Endothelial cell of umbilical vein (primary cell): Measurements from ENCODE around the gene PGA3. TPM values are rescaled to one million over a fixed set of nuclear protein-coding genes. Genes with fewer than 3 reads are reported as not detected.
"Not testable (repeated sequence)": the region's sequence is repeated elsewhere in the genome, so short reads cannot be mapped to it uniquely, and the experiment has no call there.

Experiments
- BruUV-seq: library from RNA; stranded (reverse); fragments of 400-500 nt; replicated peaks from 2 replicates; lab custom pipeline; 2021; lab: Mats Ljungman, UMichigan
- CTCF ChIA-PET: fragments of 300-600, 350-600 bp; sonication (Branson Sonifier 250); formaldehyde crosslinking; loops from one replicate; lab custom pipeline; 2021; ENCODE audit warnings: antibody characterized with exemption, inconsistent platforms; lab: Charles Lee
- POLR2A ChIA-PET: fragments of 300-600, 350-600 bp; sonication (Branson Sonifier 250); formaldehyde crosslinking; loops from one replicate; lab custom pipeline; 2021; ENCODE audit warnings: antibody characterized with exemption, inconsistent platforms; lab: Charles Lee
- DNase-seq: peaks from one replicate; pipeline ENCODE4 v3.0.0-alpha.2; 2011; ENCODE audit warnings: low read depth, low spot score
- FAIRE-seq: peaks from 2 replicates; lab custom pipeline; 2011; peaks lifted over from hg19 to GRCh38; lab: Jason Lieb, UNC
- H2AFZ ChIP-seq: 2 replicates; pipeline ENCODE4 v1.6.0; 2012; ENCODE audit warnings: low read depth, low read length, control low read depth, inconsistent platforms
- H3K27ac ChIP-seq: 2 replicates; pipeline ENCODE4 v1.5.1; 2011; ENCODE audit warnings: low read depth, mild to moderate bottlenecking, control low read depth, low read length, moderate library complexity; ENCODE audit not compliant: insufficient read depth
- H3K27me3 ChIP-seq, 2 experiments: 2 replicates each; pipeline versions ENCODE4 v1.6.0 to v1.6.1; 2011; ENCODE audit warnings: low read length in 2 of 2, mixed read lengths in 1 of 2; ENCODE audit not compliant: control insufficient read depth in 2 of 2, insufficient read depth in 2 of 2
- H3K36me3 ChIP-seq, 2 experiments: 2 replicates in 1 of 2; 3 replicates in 1 of 2; pipeline ENCODE4 v1.5.1; 2011; ENCODE audit warnings: low read length in 2 of 2, mild to moderate bottlenecking in 1 of 2, moderate library complexity in 1 of 2; ENCODE audit not compliant: control insufficient read depth in 2 of 2, insufficient read depth in 2 of 2; ENCODE audit errors: extremely low read depth in 1 of 2
- H3K4me1 ChIP-seq: 3 replicates; pipeline ENCODE4 v1.5.1; 2011; ENCODE audit warnings: mild to moderate bottlenecking, low read length; ENCODE audit not compliant: control insufficient read depth, insufficient read depth; ENCODE audit errors: extremely low read depth
- H3K4me2 ChIP-seq: 2 replicates; pipeline ENCODE4 v1.6.1; 2011; ENCODE audit warnings: low read length, control low read depth, mixed read lengths; ENCODE audit not compliant: insufficient read depth
- H3K4me3 ChIP-seq, 3 experiments: fragments of 200-600 bp in 1 of 3; sonication (generic), shearing (Covaris generic) in 1 of 3; replicated peaks in 1 of 3; 2 replicates each; pipeline ENCODE4 v1.5.1; 2011 to 2016; ENCODE audit warnings: control low read depth in 3 of 3, low read length in 3 of 3, mild to moderate bottlenecking in 2 of 3, inconsistent platforms in 1 of 3, low read depth in 1 of 3, moderate library complexity in 1 of 3; ENCODE audit not compliant: insufficient read depth in 1 of 3
- H3K79me2 ChIP-seq: 2 replicates; pipeline ENCODE4 v1.6.0; 2012; ENCODE audit warnings: low read length, inconsistent platforms; ENCODE audit not compliant: control insufficient read depth, insufficient read depth
- H3K9ac ChIP-seq: replicated peaks from 2 replicates; pipeline ENCODE3; 2011; ENCODE audit warnings: low read length, control low read depth; ENCODE audit not compliant: insufficient read depth; ENCODE audit errors: extremely low read depth
- H3K9me1 ChIP-seq: replicated peaks from 3 replicates; pipeline ENCODE4 v1.6.0; 2011; ENCODE audit warnings: mild to moderate bottlenecking, low read length; ENCODE audit not compliant: control insufficient read depth, insufficient read depth; ENCODE audit errors: extremely low read depth
- H3K9me3 ChIP-seq: replicated peaks from 2 replicates; pipeline ENCODE4 v1.5.1; 2012; ENCODE audit warnings: low read length, inconsistent platforms; ENCODE audit not compliant: control insufficient read depth, insufficient read depth
- H4K20me1 ChIP-seq: replicated peaks from 2 replicates; pipeline ENCODE3; 2011; ENCODE audit warnings: mild to moderate bottlenecking, low read length; ENCODE audit not compliant: control insufficient read depth, insufficient read depth; ENCODE audit errors: extremely low read depth
- dilution Hi-C: fragments of 300-500 bp; cut with MboI; formaldehyde crosslinking; loops from one replicate; pipeline ENCODE4 v1.15.0; 2019; ENCODE audit warnings: low sequenced_read_pairs; ENCODE audit not compliant: extremely low pct_ligation_motif_present
- intact Hi-C: fragments of 100-400 bp; cut with micrococcal nuclease; formaldehyde crosslinking; loops from one replicate; pipeline ENCODE4 v1.10.0; 2022
- polyA plus RNA-seq, 4 experiments: library from polyadenylated mRNA; depleted of rRNA in 3 of 4; stranded (reverse) in 3 of 4; unstranded in 1 of 4; fragments of >200 nt; gene quantifications; 2 replicates each; pipeline versions ENCODE4 v1.2.1 to v1.2.3, GENCODE V29; 2011 to 2012; ENCODE audit warnings: missing spikeins in 1 of 4
- total RNA-seq: library from RNA; stranded (reverse); gene quantifications from 2 replicates; pipeline ENCODE4 v1.2.3, GENCODE V29; 2021

PGA3 gene
- total and polyA plus RNA-seq, 2 donors (not counting 3 experiments of a cell fraction or from before 2014, with no cell fraction given), result not detected

DNA sequence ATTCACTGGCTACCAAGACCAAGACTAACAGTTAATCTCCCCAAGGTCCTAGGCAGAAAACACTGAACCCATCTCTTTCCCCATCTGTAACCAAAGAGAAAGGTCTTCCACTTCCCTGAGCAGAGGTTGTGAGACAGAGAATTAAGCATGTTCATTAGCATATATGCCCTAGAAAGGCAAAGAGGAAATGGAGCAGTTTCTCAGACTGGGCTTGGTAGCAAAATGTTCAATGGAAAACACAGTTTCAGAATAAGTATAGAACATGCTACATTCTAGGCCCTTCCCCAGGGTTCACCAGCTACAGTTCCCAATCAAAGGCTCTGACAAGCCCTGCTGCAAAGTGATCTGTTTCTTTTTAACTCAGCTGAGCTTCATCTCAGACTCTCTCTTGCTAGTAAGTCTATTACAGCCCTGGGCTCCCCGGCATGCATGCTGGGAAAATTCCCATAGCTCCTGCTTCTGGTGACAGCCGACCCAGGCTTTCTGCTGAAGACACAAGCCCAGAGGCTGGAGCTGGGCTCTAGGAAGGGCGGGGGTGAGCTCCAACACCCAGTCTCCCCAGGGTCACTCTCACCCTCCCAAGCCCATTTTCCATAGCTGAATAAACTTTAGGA lies 10.5 kb downstream of the PGA3 start:
- H2AFZ ChIP-seq, POLR2A ChIA-PET, BruUV-seq, intact Hi-C loops, H3K4me2 ChIP-seq, H3K27me3 ChIP-seq, DNase-seq, H3K9me3 ChIP-seq, H3K4me1 ChIP-seq, H4K20me1 ChIP-seq, FAIRE-seq, H3K9me1 ChIP-seq, H3K27ac ChIP-seq, H3K9ac ChIP-seq, dilution Hi-C loops, H3K36me3 ChIP-seq, H3K4me3 ChIP-seq, CTCF ChIA-PET, H3K79me2 ChIP-seq: not testable (repeated sequence)

DNA sequence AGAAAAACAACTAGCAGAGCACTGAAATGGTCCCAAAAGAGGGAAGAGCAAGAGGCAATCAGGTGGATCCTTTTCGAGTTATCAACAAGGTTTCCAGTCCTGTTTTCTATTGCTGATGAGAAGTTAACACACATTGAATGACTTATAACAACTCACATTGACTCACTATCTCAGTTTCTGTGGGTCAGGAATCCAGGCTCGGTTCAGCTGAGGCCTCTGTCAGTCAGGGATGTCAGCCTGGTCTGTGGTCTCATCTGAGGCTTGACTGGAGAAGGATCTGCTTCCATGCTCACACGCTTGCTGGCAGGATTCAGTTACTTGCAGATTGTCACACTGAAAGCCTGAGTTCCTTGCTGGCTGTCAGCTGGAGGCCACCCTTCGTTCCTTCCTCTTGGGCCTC lies 15.0 kb downstream of the PGA3 start:
- intact Hi-C loops, H3K4me2 ChIP-seq, H3K36me3 ChIP-seq, DNase-seq, BruUV-seq, H3K27ac ChIP-seq, H3K9me3 ChIP-seq, POLR2A ChIA-PET, H3K4me1 ChIP-seq, H3K9ac ChIP-seq, H3K79me2 ChIP-seq, CTCF ChIA-PET, H4K20me1 ChIP-seq, H2AFZ ChIP-seq, H3K4me3 ChIP-seq, H3K27me3 ChIP-seq, dilution Hi-C loops, FAIRE-seq, H3K9me1 ChIP-seq: not testable (repeated sequence)

GRCh38 chr11:61219016-61219415 lies 15.7 kb downstream of the PGA3 start:
- H3K4me1 ChIP-seq, BruUV-seq, dilution Hi-C loops, H2AFZ ChIP-seq, H3K9me1 ChIP-seq, H3K27ac ChIP-seq, H3K4me2 ChIP-seq, intact Hi-C loops, POLR2A ChIA-PET, FAIRE-seq, DNase-seq, H3K27me3 ChIP-seq, H3K79me2 ChIP-seq, H3K36me3 ChIP-seq, H3K4me3 ChIP-seq, H3K9me3 ChIP-seq, CTCF ChIA-PET, H4K20me1 ChIP-seq, H3K9ac ChIP-seq: not testable (repeated sequence)

DNA sequence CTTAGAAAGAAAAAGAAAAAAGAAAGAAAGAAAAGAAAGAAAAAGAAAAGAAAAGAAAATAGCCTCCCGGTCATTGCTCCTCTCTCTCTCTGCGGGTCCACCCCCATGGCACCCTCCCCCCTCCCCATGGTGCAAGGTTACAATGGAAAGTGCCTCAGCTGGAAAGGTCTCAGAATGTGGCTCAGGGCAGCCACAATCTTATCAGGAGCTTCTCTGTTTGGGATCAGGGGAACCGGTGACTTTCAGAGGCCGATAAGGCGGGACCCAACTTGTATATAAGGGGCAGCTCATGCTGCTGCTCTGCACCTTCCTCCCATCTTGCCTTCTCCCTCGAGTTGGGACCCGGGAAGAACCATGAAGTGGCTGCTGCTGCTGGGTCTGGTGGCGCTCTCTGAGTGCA lies 18.7 kb downstream of the PGA3 start, which contains the start of gene PGA4:
Gene PGA4, plus strand, starts transcription at position 301 of the 400 bp plus-strand sequence. Its CDS starts 54 bp downstream, at position 355.
- dilution Hi-C loops, H3K9ac ChIP-seq, H3K4me1 ChIP-seq, H3K9me3 ChIP-seq, H3K27me3 ChIP-seq, POLR2A ChIA-PET, H3K4me3 ChIP-seq, H3K27ac ChIP-seq, H2AFZ ChIP-seq, intact Hi-C loops, H3K9me1 ChIP-seq, CTCF ChIA-PET, H3K36me3 ChIP-seq, H4K20me1 ChIP-seq, BruUV-seq, FAIRE-seq, DNase-seq, H3K4me2 ChIP-seq, H3K79me2 ChIP-seq: not testable (repeated sequence)
